Neutrophil (primary cell): ENCODE measurements around the gene ICAM3.

ENCODE experiments used
- H3K27ac ChIP-seq: fragments of 200-600 bp; sonication (generic); 2 replicates; pipeline ENCODE4 v1.5.1; 2016; ENCODE audit warnings: mild to moderate bottlenecking, moderate library complexity
- H3K27me3 ChIP-seq: fragments of 200-600 bp; sonication (generic); 2 replicates; pipeline ENCODE4 v1.6.0; 2016; ENCODE audit warnings: mild to moderate bottlenecking
- H3K36me3 ChIP-seq: fragments of 200-600 bp; sonication (generic); 2 replicates; pipeline ENCODE4 v1.5.1; 2017
- H3K4me1 ChIP-seq, 2 experiments: fragments of 200-600 bp in 1 of 2; sonication (generic) in 1 of 2; 1 replicate in 1 of 2; 2 replicates in 1 of 2; pipeline versions ENCODE4 v1.5.1 to v1.6.1; 2013 to 2016; ENCODE audit warnings: low read depth in 1 of 2, low read length in 1 of 2, mild to moderate bottlenecking in 1 of 2, moderate library complexity in 1 of 2; ENCODE audit not compliant: control insufficient read depth in 1 of 2, insufficient read depth in 1 of 2
- H3K4me3 ChIP-seq, 2 experiments: fragments of 200-600 bp in 1 of 2; sonication (generic) in 1 of 2; 1 replicate in 1 of 2; 2 replicates in 1 of 2; pipeline ENCODE4 v1.5.1; 2013 to 2016; ENCODE audit warnings: low read depth in 1 of 2, low read length in 1 of 2, mild to moderate bottlenecking in 1 of 2, moderate library complexity in 1 of 2
- H3K9me3 ChIP-seq: fragments of 200-600 bp; sonication (generic); 2 replicates; pipeline ENCODE4 v1.5.1; 2016
- CTCF ChIP-seq: fragments of 200-600 bp; sonication (generic); IDR thresholded peaks from 2 replicates; pipeline ENCODE4 v1.5.1; 2016; ENCODE audit warnings: antibody characterized with exemption

Gene ICAM3

GRCh38 chr19:10353793-10354391, 14.5 kb upstream of the ICAM3 start:
- Histone ChIP-seq H3K9me3 (no peaks in the 10 kb centered on the region), H3K27ac (no peak overlapping the region), H3K4me1 (no peaks in the 10 kb centered on the region), H3K4me3 (no peak overlapping the region), H3K27me3 (no peaks in the 10 kb centered on the region), H3K36me3 (peaks cover 98% of the 10 kb centered on the region)
- TF ChIP-seq CTCF = no peak

GRCh38 chr19:10352764-10353671, 13.6 kb upstream of the ICAM3 start:
- Histone ChIP-seq H3K27me3 (no peaks in the 10 kb centered on the region), H3K9me3 (no peaks in the 10 kb centered on the region), H3K36me3 (peaks cover 90% of the 10 kb centered on the region), H3K4me3 (no peak overlapping the region), H3K4me1 (peaks cover 0 to 1% of the 10 kb centered on the region in 2 experiments), H3K27ac (no peak overlapping the region)
- no peak for TF ChIP-seq CTCF

- no peak for TF ChIP-seq CTCF
- Histone ChIP-seq H3K4me3 (peak overlapping the region; percentile 29 to 42), H3K27ac (peak overlapping the region; percentile 100), H3K36me3 (peaks cover 25% of the 10 kb centered on the region), H3K27me3 (no peaks in the 10 kb centered on the region), H3K4me1 (peaks cover 39 to 40% of the 10 kb centered on the region in 2 experiments), H3K9me3 (no peaks in the 10 kb centered on the region)
Measured at GRCh38 chr19:10346509-10346908, 7.1 kb upstream of the ICAM3 start.

GRCh38 chr19:10344780-10345179, 5.4 kb upstream of the ICAM3 start:
- peaks cover 51 to 53% of the 10 kb centered on the region in 2 experiments for H3K4me1 ChIP-seq
- H3K36me3 ChIP-seq = peaks cover 8% of the 10 kb centered on the region
- no peak for TF ChIP-seq CTCF
- H3K27ac ChIP-seq = peak overlapping the region; percentile 100
- no peaks in the 10 kb centered on the region for H3K27me3 ChIP-seq
- peak overlapping the region in 1 of 2 experiments; percentile 18 for H3K4me3 ChIP-seq
- H3K9me3 ChIP-seq = no peaks in the 10 kb centered on the region

- no peaks in the 10 kb centered on the region for H3K9me3 ChIP-seq
- H3K27me3 ChIP-seq = no peaks in the 10 kb centered on the region
- no peak for TF ChIP-seq CTCF
- peak overlapping the region; percentile 100 for H3K27ac ChIP-seq
- H3K36me3 ChIP-seq = no peaks in the 10 kb centered on the region
- H3K4me1 ChIP-seq = peaks cover 55 to 66% of the 10 kb centered on the region in 2 experiments
- H3K4me3 ChIP-seq = no peak overlapping the region
Measured at GRCh38 chr19:10343495-10343894, 4.1 kb upstream of the ICAM3 start.
